NCI-H748 treated with DMSO at 0.1 percent for 48 hours (cell line): ENCODE measurements around the gene LYSMD2.
A peak's percentile ranks its signal among the peaks of the same experiment; 100 is the strongest.
"Not testable (repeated sequence)": the region's sequence is repeated elsewhere in the genome, so short reads cannot be mapped to it uniquely, and the experiment has no call there.

Experiments used
- DNase-seq: peaks from one replicate; lab custom pipeline; 2025; lab: John Stamatoyannopoulos, UW

Gene LYSMD2

GRCh38 chr15:51737522-51738305 is at the start of gene LYSMD2:
Gene LYSMD2 (minus strand): TSS chr15:51737655. CDS start chr15:51737622, 33 bp downstream.
- peak; percentile 30 for DNase-seq

- DNase-seq, result not testable (repeated sequence)
These were observed 49.7 kb upstream of the LYSMD2 start for GRCh38 chr15:51787130-51787529.

- no peak for DNase-seq
These were observed 46.5 kb upstream of the LYSMD2 start for GRCh38 chr15:51783967-51784366.

- no peak for DNase-seq
These were observed 45.0 kb upstream of the LYSMD2 start for GRCh38 chr15:51782357-51782896.

- no peak for DNase-seq
These were observed 44.1 kb upstream of the LYSMD2 start for GRCh38 chr15:51781506-51781905.

- DNase-seq, result no peak
These were observed 43.2 kb upstream of the LYSMD2 start for GRCh38 chr15:51780636-51781035.

- DNase-seq, result peak; percentile 28
These were observed 39.6 kb upstream of the LYSMD2 start for GRCh38 chr15:51776952-51777569.

- no peak for DNase-seq
These were observed 38.7 kb upstream of the LYSMD2 start for GRCh38 chr15:51775967-51776816.

- DNase-seq, result no peak
These were observed 37.5 kb upstream of the LYSMD2 start for GRCh38 chr15:51774916-51775315.

- peak; percentile 45 for DNase-seq
These were observed 34.3 kb upstream of the LYSMD2 start for GRCh38 chr15:51771773-51772172.

GRCh38 chr15:51770902-51771301 is 33.4 kb upstream of the LYSMD2 start:
- DNase-seq, result no peak

- no peak for DNase-seq
These were observed 30.6 kb upstream of the LYSMD2 start for GRCh38 chr15:51768018-51768417.

- DNase-seq, result no peak
These were observed 28.9 kb upstream of the LYSMD2 start for GRCh38 chr15:51766341-51766740.

- no peak for DNase-seq
These were observed 28.3 kb upstream of the LYSMD2 start for GRCh38 chr15:51765751-51766150.

- DNase-seq, result no peak
These were observed 23.4 kb upstream of the LYSMD2 start for GRCh38 chr15:51760805-51761204.

GRCh38 chr15:51759557-51760070 is 22.2 kb upstream of the LYSMD2 start:
- no peak for DNase-seq

GRCh38 chr15:51758645-51759044 is 21.2 kb upstream of the LYSMD2 start:
- DNase-seq, result no peak

GRCh38 chr15:51757450-51757849 is 20.0 kb upstream of the LYSMD2 start:
- DNase-seq, result no peak

GRCh38 chr15:51756482-51756881 is 19.0 kb upstream of the LYSMD2 start:
- DNase-seq, result no peak

- DNase-seq, result no peak
These were observed 18.3 kb upstream of the LYSMD2 start for GRCh38 chr15:51755790-51756189.

- no peak for DNase-seq
These were observed 16.8 kb upstream of the LYSMD2 start for GRCh38 chr15:51754267-51754666.

GRCh38 chr15:51752888-51753287 is 15.4 kb upstream of the LYSMD2 start:
- DNase-seq, result no peak
